ENCODE measurements around the gene DPYSL4.
"Not testable (repeated sequence)": the region's sequence is repeated elsewhere in the genome, so short reads cannot be mapped to it uniquely, and the experiment has no call there.

- not testable (repeated sequence) for TF ChIP-seq CTCF (IDR thresholded peaks at IDR 0.05); REST (IDR thresholded peaks at IDR 0.05; ENCODE audit: insufficient read depth in 1 of 2, low read depth in 2 of 2, low read length in 1 of 2); SIN3A (IDR thresholded peaks at IDR 0.05; ENCODE audit: borderline replicate concordance, insufficient read depth, low read depth, low read length); TCF7L2 (IDR thresholded peaks at IDR 0.05; ENCODE audit: low read depth, low read length); POLR2AphosphoS5 (IDR thresholded peaks at IDR 0.05; ENCODE audit: low read depth, low read length)
Observed at GRCh38 chr10:132159302-132160230, 27.2 kb upstream of the DPYSL4 start.

Data from Panc1 (cell line).